GM18868 (cell line): ENCODE data around the gene KCNJ4.
"Not testable (repeated sequence)": the region's sequence is repeated elsewhere in the genome, so short reads cannot be mapped to it uniquely, and the experiment has no call there.

Source experiments
- ATAC-seq: cut with Tn5 transposase; IDR thresholded peaks from one replicate; pipeline ENCODE4 v1.9.1; 2021; ENCODE audit warnings: mild to moderate bottlenecking, moderate library complexity; ENCODE audit not compliant: unreplicated experiment

KCNJ4 gene

DNA sequence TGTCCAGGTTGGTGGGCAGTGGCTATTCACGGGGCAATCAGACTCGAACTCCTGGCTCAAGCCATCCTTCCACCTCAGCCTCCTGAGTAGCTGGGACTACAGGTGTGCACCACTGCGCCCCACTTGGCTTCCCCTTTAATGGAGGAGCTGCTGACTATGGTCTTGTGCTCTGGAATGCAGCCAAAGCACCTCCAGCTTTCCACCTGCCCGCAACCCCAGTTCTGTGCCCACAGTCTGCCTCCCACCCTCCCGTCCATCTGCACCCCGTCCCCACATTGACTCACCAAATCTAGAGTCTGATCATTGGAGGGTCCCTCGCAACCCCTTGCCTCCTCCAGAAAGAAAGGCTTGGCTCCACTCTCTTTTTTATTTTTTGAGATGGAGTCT is 41.0 kb downstream of the KCNJ4 start:
- no peak for ATAC-seq

DNA sequence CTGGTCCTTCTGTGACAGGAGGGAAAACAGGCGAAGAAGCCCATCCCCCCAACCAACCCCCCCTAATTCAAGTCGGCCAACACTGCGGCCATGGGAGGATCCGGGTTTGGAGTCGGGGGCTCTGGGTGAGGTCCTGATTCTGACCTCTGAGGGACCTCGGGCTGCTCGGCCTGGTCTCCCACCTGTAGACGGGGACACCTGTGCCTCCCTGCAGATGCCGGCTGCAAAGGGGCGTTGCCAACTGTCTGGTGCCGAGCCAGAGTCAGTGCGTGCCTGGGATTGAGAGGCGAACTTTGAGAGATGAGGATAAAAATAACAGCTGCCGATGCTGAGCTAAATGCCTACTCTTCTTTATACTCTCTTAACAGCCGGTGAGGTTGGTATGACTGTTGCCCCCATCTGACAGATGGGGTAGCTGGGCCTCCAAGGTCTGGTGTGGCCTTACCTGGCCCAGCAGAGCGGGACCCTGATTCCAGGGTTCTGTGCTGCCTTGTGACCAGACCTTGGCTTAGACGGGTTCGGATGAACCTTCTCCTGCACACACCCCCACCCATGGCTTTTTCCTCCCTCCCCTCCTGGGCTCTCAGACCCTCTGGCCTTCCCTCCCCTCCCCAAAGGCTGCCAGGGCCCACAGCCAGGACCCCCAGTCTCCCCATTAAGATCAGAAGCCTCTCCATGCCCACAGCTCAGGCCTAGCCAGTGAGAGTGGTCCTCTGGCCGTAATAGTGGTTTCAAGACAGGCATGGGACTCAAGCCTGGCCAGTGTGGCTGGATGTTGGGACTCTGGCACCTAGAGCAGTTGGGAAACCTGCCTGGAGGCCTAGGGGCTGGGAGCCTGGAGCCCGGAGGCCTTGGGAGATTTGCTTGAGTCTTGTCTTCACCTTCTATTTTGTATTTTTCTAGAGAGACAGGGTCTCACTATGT is 41.7 kb downstream of the KCNJ4 start:
- no peak for ATAC-seq

- ATAC-seq: no peak
Measured at GRCh38 chr22:38412435-38413084, 42.4 kb downstream of the KCNJ4 start.

- no peak for ATAC-seq
Measured at GRCh38 chr22:38411016-38411415, 44.0 kb downstream of the KCNJ4 start.

DNA sequence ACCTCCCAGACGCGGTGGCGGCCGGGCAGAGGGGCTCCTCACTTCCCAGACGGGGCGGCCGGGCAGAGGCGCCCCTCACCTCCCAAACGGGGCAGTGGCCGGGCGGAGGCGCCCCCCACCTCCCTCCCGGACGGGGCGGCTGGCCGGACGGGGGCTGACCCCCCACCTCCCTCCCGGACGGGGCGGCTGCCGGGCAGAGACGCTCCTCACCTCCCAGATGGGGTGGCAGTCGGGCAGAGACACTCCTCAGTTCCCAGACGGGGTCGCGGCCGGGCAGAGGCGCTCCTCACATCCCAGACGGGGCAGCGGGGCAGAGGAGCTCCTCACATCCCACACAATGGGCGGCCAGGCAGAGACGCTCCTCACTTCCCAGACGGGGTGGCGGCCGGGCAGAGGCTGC is 45.1 kb downstream of the KCNJ4 start:
- not testable (repeated sequence) for ATAC-seq

DNA sequence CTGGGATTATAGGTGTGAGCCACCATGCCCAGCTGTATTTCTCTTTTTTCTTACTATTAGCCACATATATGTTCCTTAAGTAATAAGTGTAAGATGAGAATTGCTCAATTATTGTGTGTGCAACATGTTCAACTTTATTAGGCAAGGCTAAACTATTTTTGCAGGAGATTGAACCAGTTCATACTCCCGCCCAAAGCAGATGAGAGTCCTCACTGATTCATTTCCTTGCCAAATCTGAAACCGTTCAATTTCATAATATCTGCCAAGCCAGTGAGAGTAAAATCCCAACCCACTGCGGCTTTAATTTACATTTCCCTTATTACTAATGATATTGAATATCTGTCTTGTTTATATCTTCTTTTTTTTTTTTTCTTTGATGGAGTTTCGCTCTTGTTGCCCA is 48.4 kb downstream of the KCNJ4 start:
- ATAC-seq: no peak

DNA sequence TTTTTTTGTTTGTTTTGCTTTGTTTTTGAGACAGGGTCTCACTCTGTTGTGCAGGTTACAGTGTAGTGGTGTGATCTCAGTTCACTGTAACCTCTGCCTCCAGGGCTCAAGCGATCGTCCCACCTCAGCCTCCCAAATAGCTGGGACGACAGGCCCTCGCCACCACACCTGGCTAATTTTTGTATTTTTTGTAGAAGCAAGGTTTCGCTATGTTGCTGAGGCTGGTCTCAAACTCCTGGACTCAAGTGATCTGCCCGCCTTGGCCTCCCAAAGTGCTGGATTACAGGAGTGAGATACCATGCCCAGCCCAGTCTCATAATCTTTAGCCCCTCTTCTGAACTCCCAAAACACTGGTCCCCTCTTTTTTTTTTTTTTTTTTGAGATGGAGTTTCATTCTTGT is 50.6 kb downstream of the KCNJ4 start:
- no peak for ATAC-seq

DNA sequence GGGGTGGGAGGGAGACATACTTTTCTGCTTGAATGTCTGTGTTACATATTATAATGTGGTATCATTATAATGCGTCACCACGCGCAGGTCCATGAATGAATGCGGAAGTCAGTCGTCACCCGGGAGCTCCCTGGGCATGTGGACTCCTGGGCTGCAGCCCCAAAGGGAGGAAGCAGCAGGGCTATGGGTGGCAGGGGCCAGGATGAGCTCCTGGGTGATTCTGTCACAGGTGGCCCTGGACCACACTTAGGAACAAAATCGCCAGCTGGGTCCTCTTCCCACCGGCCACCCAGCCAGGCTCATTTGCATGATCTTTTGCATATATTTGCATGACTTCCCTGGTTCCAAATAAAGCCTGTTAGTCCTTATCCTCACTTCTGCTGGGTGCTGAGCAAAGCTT is 51.2 kb downstream of the KCNJ4 start:
- no peak for ATAC-seq

DNA sequence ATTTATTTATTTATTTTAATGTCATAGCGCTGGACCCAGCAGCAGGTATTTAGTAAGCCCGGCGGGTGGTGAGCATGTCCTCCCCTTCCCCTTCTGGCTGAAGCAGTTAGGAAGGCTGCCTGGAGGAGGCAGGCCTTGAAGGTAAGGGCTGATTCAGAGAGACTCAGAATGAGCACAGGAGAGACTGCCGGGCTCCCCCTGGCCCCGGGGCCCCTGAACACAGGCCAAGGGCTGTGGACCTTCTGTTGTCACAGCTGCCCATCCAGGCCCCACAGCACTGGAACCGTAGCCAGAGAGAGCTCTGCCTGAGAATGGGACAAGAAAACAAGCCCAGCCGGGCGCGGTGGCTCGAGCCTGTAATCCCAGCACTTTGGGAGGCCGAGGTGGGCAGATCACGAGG is 52.8 kb downstream of the KCNJ4 start:
- no peak for ATAC-seq

DNA sequence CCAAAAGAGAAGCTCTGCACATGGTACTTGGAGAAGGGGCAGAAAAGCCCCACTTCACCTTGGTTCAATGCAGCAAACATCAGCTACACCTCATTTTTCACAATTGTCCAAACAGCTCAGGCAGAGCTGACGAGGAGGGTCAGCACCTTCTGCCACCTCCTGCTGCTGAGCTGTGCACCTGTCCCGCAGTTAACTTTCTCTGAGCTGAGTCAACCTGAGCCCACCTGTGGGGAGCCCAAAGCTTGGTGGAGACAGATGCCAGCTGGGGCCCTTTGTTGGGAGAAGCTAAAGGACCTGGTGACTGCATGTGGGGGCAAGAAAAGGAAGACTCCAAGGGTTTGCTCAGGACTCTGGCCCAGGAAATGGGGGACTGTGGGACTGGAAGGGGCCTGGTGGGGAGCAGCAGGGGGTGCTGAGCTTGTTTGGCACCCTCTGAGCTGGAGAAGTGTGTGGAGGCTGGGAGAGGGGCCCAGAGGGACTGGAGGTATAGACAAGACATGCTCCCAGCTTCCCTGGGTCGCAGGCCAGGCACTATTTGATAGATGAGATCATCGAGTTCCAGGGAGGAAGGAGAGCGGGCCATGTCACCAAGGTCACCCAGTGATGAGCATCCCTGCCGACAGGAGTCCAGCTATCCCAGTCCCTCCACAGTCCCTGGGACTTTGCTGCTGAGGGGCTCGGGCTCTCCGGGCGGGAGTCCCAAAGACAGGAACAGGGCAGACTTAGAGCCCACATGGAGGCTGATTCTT is 53.5 kb downstream of the KCNJ4 start:
- no peak for ATAC-seq

GRCh38 chr22:38400256-38400655 is 54.7 kb downstream of the KCNJ4 start:
- ATAC-seq: not testable (repeated sequence)

DNA sequence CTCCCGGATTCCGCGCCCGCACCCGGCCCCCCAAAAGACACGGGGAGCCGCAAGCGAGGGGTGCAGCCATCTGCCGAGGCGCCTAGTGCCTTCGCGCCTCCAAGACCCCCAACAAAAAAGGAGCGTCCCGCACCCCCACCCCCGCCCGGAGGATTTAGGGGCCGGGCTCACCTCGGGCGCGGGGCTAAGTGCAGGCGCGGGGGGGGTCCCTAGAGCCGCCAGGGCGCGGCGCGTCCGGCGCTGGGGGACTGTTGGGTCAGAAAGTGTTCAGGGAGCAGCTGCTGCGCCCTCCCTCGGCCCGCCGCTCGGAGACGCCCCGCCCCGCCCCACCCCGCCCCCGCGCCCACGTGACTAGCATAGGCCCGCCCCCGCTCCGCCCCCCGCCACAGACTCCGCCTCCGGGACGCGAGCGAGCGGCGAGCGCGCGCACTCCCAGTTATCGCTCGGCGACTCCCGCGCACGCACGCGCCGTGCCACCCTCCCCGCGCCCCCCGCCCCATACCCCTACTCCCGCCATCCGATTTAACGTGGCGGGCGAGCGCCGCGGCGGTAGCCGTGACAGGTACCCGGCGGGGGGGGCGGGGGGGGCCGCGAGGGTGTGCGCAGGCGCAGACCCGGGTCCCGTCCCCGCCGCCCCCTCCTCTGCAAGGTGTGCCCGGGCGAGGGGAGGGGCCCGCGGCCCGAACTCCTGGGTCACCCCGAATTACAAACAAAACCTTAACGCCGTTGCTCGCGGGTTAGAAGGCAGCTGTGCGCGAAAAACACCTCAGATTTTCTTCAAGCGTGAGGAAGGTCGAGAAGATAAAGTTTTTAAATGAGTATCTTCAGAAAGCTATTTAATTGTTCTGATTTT is 56.2 kb downstream of the KCNJ4 start:
- peak; percentile 31 for ATAC-seq

- peak; percentile 27 for ATAC-seq
Measured at GRCh38 chr22:38398181-38398608, 56.8 kb downstream of the KCNJ4 start.

- peak; percentile 37 for ATAC-seq
Measured at GRCh38 chr22:38397189-38398085, 57.6 kb downstream of the KCNJ4 start.

DNA sequence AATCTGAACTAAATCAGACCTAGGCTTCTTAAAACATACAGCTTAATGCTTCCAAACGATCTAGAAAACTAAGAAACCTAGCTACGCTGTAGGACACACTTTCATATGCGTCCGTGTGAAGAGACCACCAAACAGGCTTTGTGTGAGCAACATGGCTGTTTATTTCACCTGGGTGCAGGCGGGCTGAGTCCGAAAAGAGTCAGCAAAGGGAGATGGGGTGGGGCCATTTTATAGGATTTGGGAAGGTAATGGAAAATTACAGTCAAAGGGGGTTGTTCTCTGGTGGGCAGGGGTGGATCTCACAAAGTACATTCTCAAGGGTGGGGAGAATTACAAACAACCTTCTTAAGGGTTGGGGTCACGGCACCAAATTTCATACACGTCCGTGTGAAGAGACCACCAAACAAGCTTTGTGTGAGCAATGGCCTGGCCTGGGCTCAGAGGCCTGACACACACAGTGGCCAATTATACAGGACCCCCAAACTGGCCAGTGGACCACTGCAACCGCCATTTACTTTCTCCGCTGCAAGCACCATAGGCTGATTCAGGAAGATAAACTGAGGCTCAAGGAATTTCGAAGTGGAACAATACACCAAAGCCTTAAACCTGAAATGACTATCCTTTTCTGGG is 58.4 kb downstream of the KCNJ4 start:
- ATAC-seq: not testable (repeated sequence)

- ATAC-seq: not testable (repeated sequence)
Measured at GRCh38 chr22:38395944-38396343, 59.1 kb downstream of the KCNJ4 start.

DNA sequence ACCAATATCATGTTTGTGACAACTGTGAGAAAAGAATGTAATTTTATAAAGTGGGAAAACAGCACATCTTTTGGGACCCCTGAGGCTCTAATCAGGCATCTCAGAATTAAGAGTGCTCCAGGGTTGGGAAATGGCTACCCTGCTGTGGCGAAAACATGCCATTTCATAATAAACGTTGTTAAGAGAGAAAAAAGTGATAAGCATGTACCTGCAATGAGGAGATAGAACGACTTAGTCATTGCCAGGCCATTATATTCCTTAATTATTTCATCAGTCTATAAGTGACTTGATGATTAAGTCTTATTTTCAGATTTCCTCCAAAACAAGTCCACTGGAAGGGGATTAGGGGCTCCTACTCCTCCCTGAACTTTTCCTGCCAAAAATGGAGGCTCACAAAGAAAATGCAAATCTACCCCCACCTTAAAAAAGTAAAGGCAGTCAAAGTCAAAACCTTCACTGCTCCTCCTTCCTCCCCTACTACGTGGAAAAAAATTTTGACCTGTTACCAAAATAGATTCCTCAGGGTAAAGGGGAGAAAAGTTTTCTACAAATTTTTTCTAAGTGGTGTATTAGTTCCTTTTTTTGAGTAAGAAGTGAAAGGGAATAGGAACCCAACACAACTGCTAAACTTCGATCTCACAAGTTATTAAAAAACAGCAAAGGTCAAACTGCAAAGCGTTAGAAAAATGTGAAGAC is 59.9 kb downstream of the KCNJ4 start:
- not testable (repeated sequence) for ATAC-seq

GRCh38 chr22:38389428-38389818 is 65.6 kb downstream of the KCNJ4 start:
- not testable (repeated sequence) for ATAC-seq
